K562 (cell line): Measurements from ENCODE around the gene TMC5. TPM values are rescaled to one million over a fixed set of nuclear protein-coding genes. Genes with fewer than 3 reads are reported as not detected.

ENCODE experiments used
- ATAC-seq: fragments of 200-7000 bp; cut with Tn5 transposase; 3 replicates; pipeline ENCODE4 v1.9.1; 2020; ENCODE audit warnings: moderate library complexity
- BruUV-seq: library from RNA; stranded (reverse); fragments of 400-500 nt; replicated peaks from 2 replicates; lab custom pipeline; 2021; lab: Mats Ljungman, UMichigan
- CTCF ChIA-PET: fragments of 300-600 bp; formaldehyde crosslinking; extraction: SDS; loops from one replicate; lab custom pipeline; 2021; ENCODE audit warnings: low intra/inter-chr PET ratio; lab: Yijun Ruan, JAX
- POLR2A ChIA-PET: fragments of 300-600, 350-650 bp; sonication (Branson Sonifier 250); formaldehyde crosslinking; extraction: SDS; loops from one replicate; lab custom pipeline; 2021; ENCODE audit warnings: antibody characterized with exemption, inconsistent platforms; lab: Yijun Ruan, JAX
- DNase-seq, 4 experiments: peaks; one replicate each; pipeline versions ENCODE4 v3.0.0 to v3.0.0-alpha.2; 2011 to 2018; ENCODE audit warnings: low spot score in 3 of 4, mixed read lengths in 3 of 4; ENCODE audit errors: extremely low read depth in 1 of 4
- FAIRE-seq: peaks from 2 replicates; lab custom pipeline; 2011; peaks lifted over from hg19 to GRCh38; lab: Jason Lieb, UNC
- H2AFZ ChIP-seq: 2 replicates; pipeline ENCODE4 v1.6.0; 2011; ENCODE audit warnings: low read depth, low read length, control low read depth, inconsistent platforms
- H3K27ac ChIP-seq: fragments of 200-600 bp; 3 replicates; pipeline ENCODE4 v1.8.0; 2011; ENCODE audit warnings: low read depth, mild to moderate bottlenecking, control low read depth, inconsistent platforms, low read length, moderate library complexity, mixed read lengths; ENCODE audit errors: extremely low read depth
- H3K27me3 ChIP-seq, 2 experiments: fragments of 300-600 bp in 1 of 2; 2 replicates in 1 of 2; 3 replicates in 1 of 2; pipeline versions ENCODE4 v1.6.0 to v1.8.0; 2011; ENCODE audit warnings: inconsistent platforms in 2 of 2, low read length in 2 of 2, mild to moderate bottlenecking in 1 of 2, mixed read lengths in 1 of 2, moderate library complexity in 1 of 2; ENCODE audit not compliant: control insufficient read depth in 2 of 2, insufficient read depth in 2 of 2
- H3K36me3 ChIP-seq: fragments of 300-600 bp; 3 replicates; pipeline ENCODE4 v1.8.0; 2011; ENCODE audit warnings: mild to moderate bottlenecking, low read length, inconsistent platforms; ENCODE audit not compliant: control insufficient read depth, insufficient read depth
- H3K4me1 ChIP-seq, 2 experiments: fragments of 200-600 bp in 1 of 2; replicated peaks in 1 of 2; 2 replicates in 1 of 2; 3 replicates in 1 of 2; pipeline versions ENCODE4 v1.5.1 to v1.8.0; 2011; ENCODE audit warnings: inconsistent platforms in 2 of 2, low read length in 2 of 2, mild to moderate bottlenecking in 1 of 2, mixed read lengths in 1 of 2, moderate library complexity in 1 of 2; ENCODE audit not compliant: control insufficient read depth in 2 of 2, insufficient read depth in 2 of 2
- H3K4me2 ChIP-seq: 2 replicates; pipeline ENCODE4 v1.6.1; 2011; ENCODE audit warnings: low read length, control low read depth, inconsistent platforms, mixed read lengths; ENCODE audit not compliant: insufficient read depth
- H3K4me3 ChIP-seq: fragments of 200-600 bp; sonication (generic), shearing (Covaris generic); 2 replicates; pipeline ENCODE4 v1.5.1; 2016; ENCODE audit warnings: control low read depth, inconsistent platforms
- H3K79me2 ChIP-seq: fragments of 200-600 bp; 3 replicates; pipeline ENCODE4 v1.8.0; 2011; ENCODE audit warnings: low read length, inconsistent platforms; ENCODE audit not compliant: control insufficient read depth, insufficient read depth
- H3K9ac ChIP-seq, 2 experiments: 2 replicates each; pipeline versions ENCODE4 v1.6.0 to v1.6.1; 2011; ENCODE audit warnings: low read depth in 2 of 2, low read length in 2 of 2, control low read depth in 1 of 2, inconsistent platforms in 1 of 2, mild to moderate bottlenecking in 1 of 2, mixed read lengths in 1 of 2; ENCODE audit not compliant: insufficient read depth in 1 of 2
- H3K9me1 ChIP-seq: one replicate; pipeline ENCODE4 v1.6.0; 2011; ENCODE audit warnings: inconsistent platforms, mild to moderate bottlenecking, low read length, moderate library complexity; ENCODE audit not compliant: control insufficient read depth, insufficient read depth
- H3K9me3 ChIP-seq: replicated peaks from 2 replicates; pipeline ENCODE4 v1.5.1; 2011; ENCODE audit warnings: low read depth, low read length, inconsistent platforms; ENCODE audit not compliant: control insufficient read depth, insufficient read depth
- H4K20me1 ChIP-seq: replicated peaks from 2 replicates; pipeline ENCODE4 v1.6.1; 2011; ENCODE audit warnings: low read length, inconsistent platforms, mixed read lengths; ENCODE audit not compliant: control insufficient read depth, insufficient read depth
- HMGN3 ChIP-seq: IDR thresholded peaks from 2 replicates; pipeline ENCODE4 v1.6.1; 2011; ENCODE audit warnings: borderline replicate concordance, low read depth, mild to moderate bottlenecking, mixed read lengths, low read length; ENCODE audit not compliant: insufficient read length; ENCODE audit errors: extremely low read depth
- MBD2 ChIP-seq: sonication (generic); IDR thresholded peaks from 2 replicates; pipeline ENCODE4 v1.6.1; 2016; ENCODE audit warnings: low read depth, borderline replicate concordance
- MTA3 ChIP-seq: fragments of 450-650 bp; formaldehyde crosslinking; IDR thresholded peaks from 2 replicates; pipeline ENCODE4 v1.6.1; 2017; ENCODE audit warnings: mild to moderate bottlenecking, borderline replicate concordance
- NRF1 ChIP-seq, 2 experiments: fragments of 450-650 bp; IDR thresholded peaks in 1 of 2; conservative IDR thresholded peaks in 1 of 2; 2 replicates each; pipeline ENCODE4 v1.6.1; 2014; ENCODE audit warnings: mild to moderate bottlenecking in 2 of 2
- RBFOX2 ChIP-seq: fragments of 200-400 bp; formaldehyde crosslinking; IDR thresholded peaks from 2 replicates; pipeline ENCODE4 v1.6.1; 2017; ENCODE audit warnings: low read depth, mild to moderate bottlenecking, low read length, moderate library complexity
- RNF2 ChIP-seq: sonication (generic); IDR thresholded peaks from 2 replicates; pipeline ENCODE4 v1.6.1; 2016
- SRSF9 ChIP-seq: fragments of 200-400 bp; formaldehyde crosslinking; IDR thresholded peaks from 2 replicates; pipeline ENCODE4 v1.6.1; 2017; ENCODE audit warnings: low read depth, low read length, borderline replicate concordance
- SUPT5H ChIP-seq: fragments of 450-650 bp; IDR thresholded peaks from 2 replicates; pipeline ENCODE4 v1.6.1; 2016
- TAF9B ChIP-seq: fragments of 450-650 bp; IDR thresholded peaks from 2 replicates; pipeline ENCODE4 v1.6.1; 2018; ENCODE audit warnings: mild to moderate bottlenecking; ENCODE audit not compliant: partially characterized antibody
- XRCC4 ChIP-seq: IDR thresholded peaks from one replicate; pipeline ENCODE4 v1.6.1; 2011; ENCODE audit not compliant: insufficient read depth, insufficient read length; ENCODE audit errors: extremely low read depth
- ZNF197 ChIP-seq: fragments of 200-800 bp; sonication (Bioruptor generic); IDR thresholded peaks from 2 replicates; pipeline ENCODE4 v1.6.1; 2016; ENCODE audit warnings: low read depth, missing genetic modification characterization, missing compliant biosample characterization
- ZNF644 ChIP-seq: fragments of 200-800 bp; sonication (Bioruptor generic); IDR thresholded peaks from 2 replicates; pipeline ENCODE4 v1.6.1; 2016; ENCODE audit warnings: low read depth, missing genetic modification characterization, missing compliant biosample characterization
- WGBS: fragments of 100-300 bp; shearing (Covaris generic); methylation state at CpG from one replicate; pipeline ENCODE4 v1.1.6; 2016; ENCODE audit warnings: low coverage, mixed read lengths; ENCODE audit not compliant: insufficient coverage; ENCODE audit errors: missing lambda C conversion rate; 5-methylcytosine and 5-hydroxymethylcytosine counted together
- in situ Hi-C: fragments of 300-500 bp; cut with MboI; formaldehyde crosslinking; loops from 4 replicates; pipeline ENCODE4 v1.15.0; 2018; ENCODE audit warnings: inconsistent platforms, mixed read lengths
- intact Hi-C: fragments of 100-400 bp; cut with micrococcal nuclease; formaldehyde crosslinking; loops from 2 replicates; pipeline ENCODE4 v1.14.2; 2022
- polyA plus RNA-seq, 8 experiments: library from polyadenylated mRNA; depleted of rRNA in 4 of 8; stranded (reverse) in 5 of 8; unstranded in 3 of 8; fragments of >200 nt; fragmentation: Nextera tagmentation in 2 of 8; fragmentation: Illumina TruSeq in 1 of 8; extraction: Ambion mirVana in 2 of 8; extraction: Trizol in 1 of 8; gene quantifications; 2 replicates each; pipeline versions ENCODE4 v1.2.1 to v1.2.3, GENCODE V29; 2011 to 2014; ENCODE audit warnings: inconsistent platforms in 1 of 8, missing spikeins in 1 of 8
- total RNA-seq, 7 experiments: library from RNA; depleted of rRNA in 6 of 7; stranded (reverse); fragments of >200 nt in 6 of 7; fragmentation: Illumina TruSeq in 2 of 7; extraction: Trizol in 2 of 7; gene quantifications; 2 replicates each; pipeline versions ENCODE4 v1.2.1 to v1.2.3, GENCODE V29; 2011 to 2021; ENCODE audit warnings: low replicate concordance in 1 of 7
- TF ChIP-seq, protein P1 (sequence below), 2 experiments: fragments of 200-800 bp in 1 of 2; sonication (Bioruptor generic) in 1 of 2; sonication (generic) in 1 of 2; formaldehyde crosslinking in 1 of 2; IDR thresholded peaks in 1 of 2; conservative IDR thresholded peaks in 1 of 2; 2 replicates each; pipeline versions ENCODE4 v1.5.0 to v1.6.1; 2016 to 2020; ENCODE audit warnings: missing compliant biosample characterization in 1 of 2, missing genetic modification characterization in 1 of 2, missing genetic modification reagents in 1 of 2
- TF ChIP-seq, protein P2 (sequence below): fragments of 450-650 bp; IDR thresholded peaks from 2 replicates; pipeline ENCODE4 v1.6.1; 2017; ENCODE audit warnings: antibody characterized with exemption, mild to moderate bottlenecking

TMC5 gene
- total and polyA plus RNA-seq, 9 of the 15 experiments (the other 6 are each of a cell fraction or from before 2014, with no cell fraction given), result 0.83 to 2.6 (median 1.6) TPM

DNA sequence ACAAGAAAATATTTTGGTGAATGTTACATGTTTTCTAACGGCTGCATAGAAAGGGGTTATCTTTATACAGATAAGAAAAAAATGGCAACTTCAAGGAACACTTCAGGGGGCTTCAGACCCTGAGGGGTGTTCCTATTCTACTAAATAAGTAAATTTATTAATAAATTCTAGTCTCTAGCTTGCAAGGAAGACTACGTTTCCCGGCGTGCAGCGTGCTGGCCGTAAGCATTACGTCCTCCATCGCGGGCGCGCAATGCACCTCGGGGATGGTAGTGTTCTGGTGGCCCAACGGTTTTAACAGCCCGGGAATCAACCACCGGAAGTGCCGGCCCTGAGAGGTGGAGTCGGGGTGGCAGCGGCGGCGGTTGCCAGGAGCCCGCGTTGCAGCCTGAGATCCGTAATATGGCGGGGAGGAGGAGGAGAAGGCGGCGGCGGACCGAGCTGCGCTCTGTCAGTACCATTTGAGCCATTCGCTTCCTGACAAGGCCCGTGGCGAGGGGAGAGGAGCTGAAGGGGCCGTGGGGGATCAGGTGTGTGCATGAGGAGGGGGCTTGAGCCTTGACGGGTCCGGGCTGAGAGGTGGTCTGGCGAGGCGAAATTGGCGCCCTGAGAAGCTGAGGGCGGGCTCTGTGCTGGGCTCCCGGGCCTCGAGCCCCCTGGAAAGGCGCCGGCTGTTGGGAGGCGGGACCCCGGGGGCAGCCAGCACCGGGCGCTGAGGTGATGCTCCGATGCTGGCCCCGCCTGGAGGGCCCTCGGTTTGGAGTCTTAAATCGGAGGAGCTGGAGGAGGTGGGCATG lies 106.1 kb downstream of the TMC5 start, which contains the start of gene CCP110:
Gene CCP110, plus strand, starts transcription at position 384 of the 797 bp plus-strand sequence. CDS start 3,940 bp downstream, outside the sequence.
- H3K36me3 ChIP-seq, result peaks cover 19% of the 10 kb centered on the region
- POLR2A ChIA-PET, result interaction anchor here (0.6 to 1.9 kb wide), 8 partner anchors 10 to 1270 kb away, joined by 3 to 7 read pairs (median 4); no protein-coding TSS in a partner anchor
- peak within 1 kb of the TSS; percentile 92 for H3K4me3 ChIP-seq
- peak within 1 kb of the TSS; percentile 71 for H3K27ac ChIP-seq
- H3K9me1 ChIP-seq, result no peaks in the 10 kb centered on the region
- DNase-seq, result peak; percentile 86 to 97 (median 90)
- H3K9ac ChIP-seq, result peak within 1 kb of the TSS; percentile 71 to 97
- H3K79me2 ChIP-seq, result peaks cover 57% of the 10 kb centered on the region
- no peaks in the 10 kb centered on the region for H3K9me3 ChIP-seq
- H3K27me3 ChIP-seq, result no peaks in the 10 kb centered on the region
- no TSS peak for BruUV-seq
- intact Hi-C loops (loop anchor here (5.0 to 10.0 kb wide), 2 partner anchors 129 to 1149 kb away; no protein-coding TSS in a partner anchor), in situ Hi-C loops (no loop called here)
- H2AFZ ChIP-seq, result peak within 1 kb of the TSS; percentile 93
- WGBS, result 1% methylated on average over 41 of the region's 51 CpGs
- H4K20me1 ChIP-seq, result no peaks in the 10 kb centered on the region
- peak within 1 kb of the TSS; percentile 92 for H3K4me2 ChIP-seq
- peak; percentile 89 for ATAC-seq
- peaks cover 27 to 33% of the 10 kb centered on the region in 2 experiments; a peak in 4 of 5 replicates for H3K4me1 ChIP-seq
- CTCF ChIA-PET, result no interaction called here
- peak; percentile 91 for FAIRE-seq
- TF ChIP-seq HMGN3, result peak; percentile 49
- TF ChIP-seq ZNF197, result peak; percentile 73; the same call in 1 of the 2 replicates
- TF ChIP-seq, protein P1, sequence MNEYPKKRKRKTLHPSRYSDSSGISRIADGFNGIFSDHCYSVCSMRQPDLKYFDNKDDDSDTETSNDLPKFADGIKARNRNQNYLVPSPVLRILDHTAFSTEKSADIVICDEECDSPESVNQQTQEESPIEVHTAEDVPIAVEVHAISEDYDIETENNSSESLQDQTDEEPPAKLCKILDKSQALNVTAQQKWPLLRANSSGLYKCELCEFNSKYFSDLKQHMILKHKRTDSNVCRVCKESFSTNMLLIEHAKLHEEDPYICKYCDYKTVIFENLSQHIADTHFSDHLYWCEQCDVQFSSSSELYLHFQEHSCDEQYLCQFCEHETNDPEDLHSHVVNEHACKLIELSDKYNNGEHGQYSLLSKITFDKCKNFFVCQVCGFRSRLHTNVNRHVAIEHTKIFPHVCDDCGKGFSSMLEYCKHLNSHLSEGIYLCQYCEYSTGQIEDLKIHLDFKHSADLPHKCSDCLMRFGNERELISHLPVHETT (CRISPR knock-in tag; conservative IDR thresholded peaks at IDR 0.05 in 1 of 2, IDR thresholded peaks at IDR 0.05 in 1 of 2), result peak in 1 of 2 experiments; percentile 82; a peak in 2 of 4 replicates
- TF ChIP-seq NRF1 (conservative IDR thresholded peaks at IDR 0.05 in 1 of 2, IDR thresholded peaks at IDR 0.05 in 1 of 2), result peak; percentile 53 to 60; a peak in 3 of 4 replicates
- TF ChIP-seq, protein P2, sequence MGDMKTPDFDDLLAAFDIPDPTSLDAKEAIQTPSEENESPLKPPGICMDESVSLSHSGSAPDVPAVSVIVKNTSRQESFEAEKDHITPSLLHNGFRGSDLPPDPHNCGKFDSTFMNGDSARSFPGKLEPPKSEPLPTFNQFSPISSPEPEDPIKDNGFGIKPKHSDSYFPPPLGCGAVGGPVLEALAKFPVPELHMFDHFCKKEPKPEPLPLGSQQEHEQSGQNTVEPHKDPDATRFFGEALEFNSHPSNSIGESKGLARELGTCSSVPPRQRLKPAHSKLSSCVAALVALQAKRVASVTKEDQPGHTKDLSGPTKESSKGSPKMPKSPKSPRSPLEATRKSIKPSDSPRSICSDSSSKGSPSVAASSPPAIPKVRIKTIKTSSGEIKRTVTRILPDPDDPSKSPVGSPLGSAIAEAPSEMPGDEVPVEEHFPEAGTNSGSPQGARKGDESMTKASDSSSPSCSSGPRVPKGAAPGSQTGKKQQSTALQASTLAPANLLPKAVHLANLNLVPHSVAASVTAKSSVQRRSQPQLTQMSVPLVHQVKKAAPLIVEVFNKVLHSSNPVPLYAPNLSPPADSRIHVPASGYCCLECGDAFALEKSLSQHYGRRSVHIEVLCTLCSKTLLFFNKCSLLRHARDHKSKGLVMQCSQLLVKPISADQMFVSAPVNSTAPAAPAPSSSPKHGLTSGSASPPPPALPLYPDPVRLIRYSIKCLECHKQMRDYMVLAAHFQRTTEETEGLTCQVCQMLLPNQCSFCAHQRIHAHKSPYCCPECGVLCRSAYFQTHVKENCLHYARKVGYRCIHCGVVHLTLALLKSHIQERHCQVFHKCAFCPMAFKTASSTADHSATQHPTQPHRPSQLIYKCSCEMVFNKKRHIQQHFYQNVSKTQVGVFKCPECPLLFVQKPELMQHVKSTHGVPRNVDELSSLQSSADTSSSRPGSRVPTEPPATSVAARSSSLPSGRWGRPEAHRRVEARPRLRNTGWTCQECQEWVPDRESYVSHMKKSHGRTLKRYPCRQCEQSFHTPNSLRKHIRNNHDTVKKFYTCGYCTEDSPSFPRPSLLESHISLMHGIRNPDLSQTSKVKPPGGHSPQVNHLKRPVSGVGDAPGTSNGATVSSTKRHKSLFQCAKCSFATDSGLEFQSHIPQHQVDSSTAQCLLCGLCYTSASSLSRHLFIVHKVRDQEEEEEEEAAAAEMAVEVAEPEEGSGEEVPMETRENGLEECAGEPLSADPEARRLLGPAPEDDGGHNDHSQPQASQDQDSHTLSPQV, result peak; percentile 40; the same call in 1 of the 2 replicates
- 0 out of 2 replicates have a peak, but pooled peaks have one; percentile 13 for TF ChIP-seq RNF2
- TF ChIP-seq XRCC4, result no peak
- peak; percentile 84 for TF ChIP-seq SUPT5H
- TF ChIP-seq TAF9B, result peak; percentile 12
- TF ChIP-seq ZNF644 (tag), result peak; percentile 72; the same call in 1 of the 2 replicates
- TF ChIP-seq RBFOX2, result peak; percentile 92
- TF ChIP-seq SRSF9, result no peak
- 0 out of 2 replicates have a peak, but pooled peaks have one; percentile 39 for TF ChIP-seq MTA3
- TF ChIP-seq MBD2, result peak; percentile 94
